ENCODE measurements around the gene BCL7C. TPM values are rescaled to one million over a fixed set of nuclear protein-coding genes. Genes with fewer than 3 reads are reported as not detected.

BCL7C gene
- total and polyA plus RNA-seq, 10 of the 15 experiments (the other 5 are each of a cell fraction or from before 2014, with no cell fraction given): 1.1 to 30.5 (median 13.7) TPM

DNA sequence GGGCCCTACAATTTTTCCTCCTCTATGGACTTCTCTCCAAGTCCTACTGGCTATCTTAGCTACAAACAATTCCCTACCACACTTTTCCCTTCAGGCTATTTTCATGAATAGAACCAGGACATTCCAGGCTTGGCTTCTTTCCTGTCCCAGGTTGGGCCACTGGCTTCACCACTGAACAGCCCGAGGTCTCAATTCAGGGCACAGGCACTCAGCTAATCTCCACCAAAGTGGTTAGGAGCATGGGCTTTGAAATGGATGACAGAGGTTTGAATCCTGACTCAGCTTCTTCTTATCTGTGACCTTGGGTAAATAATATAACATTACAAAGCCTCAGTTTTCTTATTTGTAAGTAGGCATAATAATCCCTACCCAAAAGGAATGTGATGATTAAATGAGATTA lies 56.0 kb downstream of the BCL7C start (continued):
- no peak for TF ChIP-seq DPF2 (IDR thresholded peaks at IDR 0.05)
- TF ChIP-seq EZH2 (IDR thresholded peaks at IDR 0.05; ENCODE audit: borderline replicate concordance, control insufficient read depth, low read depth, low read length): no peak
- no peak for TF ChIP-seq MEF2B (IDR thresholded peaks at IDR 0.05; ENCODE audit: partially characterized antibody, poor library complexity, severe bottlenecking)
- no peak for TF ChIP-seq ZNF687 (IDR thresholded peaks at IDR 0.05)
- TF ChIP-seq GATAD2B (conservative IDR thresholded peaks at IDR 0.05; ENCODE audit: low read depth): no peak
- TF ChIP-seq SKIL (IDR thresholded peaks at IDR 0.05; ENCODE audit: low read depth, poor library complexity, severe bottlenecking): no peak
- TF ChIP-seq, protein P1, sequence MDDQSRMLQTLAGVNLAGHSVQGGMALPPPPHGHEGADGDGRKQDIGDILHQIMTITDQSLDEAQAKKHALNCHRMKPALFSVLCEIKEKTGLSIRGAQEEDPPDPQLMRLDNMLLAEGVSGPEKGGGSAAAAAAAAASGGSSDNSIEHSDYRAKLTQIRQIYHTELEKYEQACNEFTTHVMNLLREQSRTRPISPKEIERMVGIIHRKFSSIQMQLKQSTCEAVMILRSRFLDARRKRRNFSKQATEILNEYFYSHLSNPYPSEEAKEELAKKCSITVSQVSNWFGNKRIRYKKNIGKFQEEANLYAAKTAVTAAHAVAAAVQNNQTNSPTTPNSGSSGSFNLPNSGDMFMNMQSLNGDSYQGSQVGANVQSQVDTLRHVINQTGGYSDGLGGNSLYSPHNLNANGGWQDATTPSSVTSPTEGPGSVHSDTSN (IDR thresholded peaks at IDR 0.05; ENCODE audit: insufficient replicate concordance, low read depth, low read length): no peak
- TF ChIP-seq, protein P2, sequence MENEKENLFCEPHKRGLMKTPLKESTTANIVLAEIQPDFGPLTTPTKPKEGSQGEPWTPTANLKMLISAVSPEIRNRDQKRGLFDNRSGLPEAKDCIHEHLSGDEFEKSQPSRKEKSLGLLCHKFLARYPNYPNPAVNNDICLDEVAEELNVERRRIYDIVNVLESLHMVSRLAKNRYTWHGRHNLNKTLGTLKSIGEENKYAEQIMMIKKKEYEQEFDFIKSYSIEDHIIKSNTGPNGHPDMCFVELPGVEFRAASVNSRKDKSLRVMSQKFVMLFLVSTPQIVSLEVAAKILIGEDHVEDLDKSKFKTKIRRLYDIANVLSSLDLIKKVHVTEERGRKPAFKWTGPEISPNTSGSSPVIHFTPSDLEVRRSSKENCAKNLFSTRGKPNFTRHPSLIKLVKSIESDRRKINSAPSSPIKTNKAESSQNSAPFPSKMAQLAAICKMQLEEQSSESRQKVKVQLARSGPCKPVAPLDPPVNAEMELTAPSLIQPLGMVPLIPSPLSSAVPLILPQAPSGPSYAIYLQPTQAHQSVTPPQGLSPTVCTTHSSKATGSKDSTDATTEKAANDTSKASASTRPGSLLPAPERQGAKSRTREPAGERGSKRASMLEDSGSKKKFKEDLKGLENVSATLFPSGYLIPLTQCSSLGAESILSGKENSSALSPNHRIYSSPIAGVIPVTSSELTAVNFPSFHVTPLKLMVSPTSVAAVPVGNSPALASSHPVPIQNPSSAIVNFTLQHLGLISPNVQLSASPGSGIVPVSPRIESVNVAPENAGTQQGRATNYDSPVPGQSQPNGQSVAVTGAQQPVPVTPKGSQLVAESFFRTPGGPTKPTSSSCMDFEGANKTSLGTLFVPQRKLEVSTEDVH (IDR thresholded peaks at IDR 0.05; ENCODE audit: low read depth, partially characterized antibody): no peak
- no peak for TF ChIP-seq E2F4 (IDR thresholded peaks at IDR 0.05; ENCODE audit: low read depth, low read length)
- no peak for TF ChIP-seq SIX5 (IDR thresholded peaks at IDR 0.05; ENCODE audit: low read depth, low read length, severe bottlenecking)

Measured in GM12878 (cell line).